Colonic mucosa (tissue), 4 donors: ENCODE results near the gene CD99. TPM values are rescaled to one million over a fixed set of nuclear protein-coding genes. Genes with fewer than 3 reads are reported as not detected.

Experiments used
- DNase-seq: peaks from one replicate; pipeline ENCODE4 v3.0.0-alpha.2; 2020
- H3K27ac ChIP-seq: fragments of 200-600 bp; one replicate; pipeline ENCODE4 v1.8.0; 2021
- H3K27me3 ChIP-seq: fragments of 200-600 bp; one replicate; pipeline ENCODE4 v1.8.0; 2021
- H3K36me3 ChIP-seq: fragments of 200-600 bp; one replicate; pipeline ENCODE4 v1.8.0; 2021
- H3K4me1 ChIP-seq: fragments of 200-600 bp; one replicate; pipeline ENCODE4 v1.8.0; 2021; ENCODE audit warnings: mild to moderate bottlenecking
- H3K4me3 ChIP-seq: fragments of 200-600 bp; one replicate; pipeline ENCODE4 v1.8.0; 2021
- H3K9ac ChIP-seq, 2 donors: one replicate each; pipeline ENCODE4 v1.7.0; 2013; ENCODE audit warnings: control low read depth in 2 of 2, low read depth in 2 of 2, low read length in 2 of 2
- H3K9me3 ChIP-seq: fragments of 200-600 bp; one replicate; pipeline ENCODE4 v1.8.0; 2021
- CTCF ChIP-seq: fragments of 200-600 bp; IDR thresholded peaks from one replicate; pipeline ENCODE4 v1.8.0; 2022; ENCODE audit warnings: antibody characterized with exemption, mild to moderate bottlenecking
- intact Hi-C: fragments of 100-400 bp; cut with DNase I; formaldehyde crosslinking; loops from one replicate; pipeline ENCODE4 v1.14.1; 2022
- total RNA-seq, 2 donors: library from RNA; stranded (reverse); fragmentation: NEBNext Ultra II Directional in 1 of 2; extraction: Animal tissue kit (Norgen Biotek cat#: 25700) in 1 of 2; gene quantifications; one replicate each; pipeline ENCODE4 v1.2.1, GENCODE V29; 2021
- donor health status: healthy.
- donor health status: DM: no; HTN: no; CAD: no.
- donor health status: DM: no; HTN: no; CAD: no.

CD99 gene
- total RNA-seq, 2 donors from 2014 or later = 168 to 202 TPM

GRCh38 chrX:2656257-2656836 lies 34.7 kb upstream of the CD99 start:
- Histone ChIP-seq H3K36me3 (no peaks in the 10 kb centered on the region), H3K4me1 (no peaks in the 10 kb centered on the region), H3K9ac (no peak overlapping the region), H3K27ac (no peak overlapping the region), H3K27me3 (no peaks in the 10 kb centered on the region), H3K4me3 (no peak overlapping the region), H3K9me3 (no peaks in the 10 kb centered on the region)
- intact Hi-C loops = no loop called here
- TF ChIP-seq CTCF = no peak
- no peak for DNase-seq

- no peak for TF ChIP-seq CTCF
- Histone ChIP-seq H3K27ac (no peak overlapping the region), H3K4me1 (no peaks in the 10 kb centered on the region), H3K9ac (no peak overlapping the region), H3K9me3 (no peaks in the 10 kb centered on the region), H3K36me3 (no peaks in the 10 kb centered on the region), H3K27me3 (no peaks in the 10 kb centered on the region), H3K4me3 (no peak overlapping the region)
- intact Hi-C loops = no loop called here
- no peak for DNase-seq
Measured at GRCh38 chrX:2657532-2658113, 33.5 kb upstream of the CD99 start.

DNA sequence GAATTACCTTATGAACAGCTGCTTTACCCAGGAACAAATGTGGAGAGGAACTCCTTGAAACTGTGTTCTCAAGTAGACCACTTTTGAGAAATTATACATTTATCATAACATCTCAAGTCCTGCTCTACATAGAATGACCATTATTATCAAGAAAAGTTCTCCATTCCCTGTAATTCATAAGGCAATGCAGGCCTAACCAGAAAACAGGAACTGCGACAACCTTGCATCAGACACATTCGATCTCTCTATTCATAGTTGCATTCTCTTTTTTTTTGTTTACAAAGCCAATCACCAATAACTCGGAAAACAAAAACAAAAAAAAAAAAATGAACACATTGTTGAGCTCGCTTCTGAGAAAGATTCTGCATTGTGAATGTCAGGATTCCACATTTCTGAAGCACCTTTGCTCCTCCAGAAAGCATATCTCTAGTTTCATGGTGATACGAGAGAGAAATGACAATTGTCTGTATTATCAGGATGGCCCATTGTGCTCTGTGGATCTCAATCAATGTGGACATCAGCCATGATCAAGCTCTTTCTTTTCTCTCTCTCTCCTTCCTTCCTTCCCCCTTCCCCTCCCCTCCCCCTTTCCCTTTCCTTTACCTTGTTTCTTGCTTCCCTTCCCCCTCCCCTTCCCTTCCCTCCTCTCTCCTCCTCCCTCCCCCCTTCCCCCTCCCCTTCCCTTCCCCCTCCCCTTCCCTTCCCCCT lies 32.4 kb upstream of the CD99 start:
- Histone ChIP-seq H3K9me3 (no peaks in the 10 kb centered on the region), H3K4me3 (no peak overlapping the region), H3K27me3 (no peaks in the 10 kb centered on the region), H3K9ac (no peak overlapping the region), H3K27ac (no peak overlapping the region), H3K4me1 (no peaks in the 10 kb centered on the region), H3K36me3 (no peaks in the 10 kb centered on the region)
- intact Hi-C loops = no loop called here
- no peak for TF ChIP-seq CTCF
- no peak for DNase-seq

- H3K36me3 ChIP-seq = no peaks in the 10 kb centered on the region
- no peak for TF ChIP-seq CTCF
- no peaks in the 10 kb centered on the region for H3K27me3 ChIP-seq
- H3K4me1 ChIP-seq = no peaks in the 10 kb centered on the region
- no peak overlapping the region for H3K9ac ChIP-seq
- no peak overlapping the region for H3K27ac ChIP-seq
- H3K4me3 ChIP-seq = no peak overlapping the region
- no peaks in the 10 kb centered on the region for H3K9me3 ChIP-seq
- no peak for DNase-seq
- intact Hi-C loops = no loop called here
Measured at GRCh38 chrX:2662586-2662985, 28.5 kb upstream of the CD99 start.

DNA sequence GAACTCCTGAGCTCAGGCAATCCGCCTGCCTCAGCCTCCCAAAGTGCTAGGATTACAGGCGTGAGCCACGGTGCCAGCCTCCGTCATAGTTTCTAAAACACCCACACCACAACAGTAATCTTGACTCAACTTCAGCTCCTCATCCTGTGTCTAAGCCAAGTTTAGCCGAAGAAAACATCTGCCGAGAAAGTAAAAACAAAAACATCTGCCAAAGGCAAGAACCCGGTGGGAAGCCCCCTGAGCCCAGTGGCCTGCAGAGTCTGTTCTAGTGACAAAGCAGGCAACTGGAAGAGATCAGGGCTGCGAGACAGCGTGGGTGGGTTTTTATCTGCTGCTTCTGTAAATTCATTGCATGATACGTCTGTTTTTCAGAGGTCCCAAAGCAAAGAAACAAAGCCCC lies 26.6 kb upstream of the CD99 start:
- no peak overlapping the region for H3K27ac ChIP-seq
- H3K4me1 ChIP-seq = no peaks in the 10 kb centered on the region
- H3K4me3 ChIP-seq = no peak overlapping the region
- TF ChIP-seq CTCF = no peak
- H3K27me3 ChIP-seq = no peaks in the 10 kb centered on the region
- no peaks in the 10 kb centered on the region for H3K9me3 ChIP-seq
- DNase-seq = peak; percentile 22
- no peak overlapping the region for H3K9ac ChIP-seq
- H3K36me3 ChIP-seq = no peaks in the 10 kb centered on the region
- intact Hi-C loops = no loop called here
